ENCODE data around the gene KISS1. TPM values are rescaled to one million over a fixed set of nuclear protein-coding genes. Genes with fewer than 3 reads are reported as not detected.

Gene KISS1
- total RNA-seq, 1 donor from 2014 or later, result 0.60 TPM

- Mint-ChIP-seq H3K4me3 (no peak overlapping the region), H3K27me3 (ENCODE audit: low read depth) (no peaks in the 10 kb centered on the region), H3K4me1 (no peaks in the 10 kb centered on the region), H3K36me3 (peaks cover 17% of the 10 kb centered on the region), H3K9me3 (no peaks in the 10 kb centered on the region), H3K27ac (no peak overlapping the region)
- no peak for TF ChIP-seq CTCF (IDR thresholded peaks at IDR 0.05; ENCODE audit: unreplicated experiment)
- no peak for DNase-seq (ENCODE audit: low spot score in 2 of 2, unreplicated experiment in 2 of 2)
Observed at GRCh38 chr1:204143276-204144041, 52.8 kb downstream of the KISS1 start.

GRCh38 chr1:204142032-204142974 lies 54.0 kb downstream of the KISS1 start:
- no peak for TF ChIP-seq CTCF (IDR thresholded peaks at IDR 0.05; ENCODE audit: unreplicated experiment)
- no peaks in the 10 kb centered on the region for H3K27me3 Mint-ChIP-seq (ENCODE audit: low read depth)
- H3K4me1 Mint-ChIP-seq, result no peaks in the 10 kb centered on the region
- DNase-seq (ENCODE audit: low spot score in 2 of 2, unreplicated experiment in 2 of 2), result no peak
- H3K36me3 Mint-ChIP-seq, result peaks cover 17% of the 10 kb centered on the region
- no peak overlapping the region for H3K4me3 Mint-ChIP-seq
- H3K9me3 Mint-ChIP-seq, result no peaks in the 10 kb centered on the region
- no peak overlapping the region for H3K27ac Mint-ChIP-seq

GRCh38 chr1:204141131-204141530 lies 55.2 kb downstream of the KISS1 start:
- DNase-seq (ENCODE audit: low spot score in 2 of 2, unreplicated experiment in 2 of 2), result no peak
- Mint-ChIP-seq H3K27me3 (ENCODE audit: low read depth) (no peaks in the 10 kb centered on the region), H3K27ac (no peak overlapping the region), H3K4me3 (no peak overlapping the region), H3K9me3 (no peaks in the 10 kb centered on the region), H3K36me3 (peaks cover 17% of the 10 kb centered on the region), H3K4me1 (no peaks in the 10 kb centered on the region)
- TF ChIP-seq CTCF (IDR thresholded peaks at IDR 0.05; ENCODE audit: unreplicated experiment), result no peak

Other genes starting within 250 kb of the KISS1 start
- gene SOX13, start 123.4 kb downstream of the KISS1 start, total RNA-seq, result 58.0 to 61.7 TPM (median 61.7 TPM) in 3 replicates
- gene ETNK2, start 44.4 kb downstream of the KISS1 start, total RNA-seq, result 18.5 to 19.2 TPM (median 18.9 TPM) in 3 replicates
- gene REN, start 30.2 kb downstream of the KISS1 start, total RNA-seq, result 0.29 to 0.41 TPM in 2 of 3 replicates, not detected in the other
- 3.6 to 4.1 TPM (median 3.9 TPM) in 3 replicates for gene GOLT1A, start 17.5 kb upstream of the KISS1 start, total RNA-seq
- gene PLEKHA6, start 163.4 kb upstream of the KISS1 start, total RNA-seq, result 29.7 to 34.0 TPM (median 32.2 TPM) in 3 replicates
- gene PPP1R15B, start 215.3 kb upstream of the KISS1 start, total RNA-seq, result 56.2 to 57.5 TPM (median 57.5 TPM) in 3 replicates

Measured in mesothelial cell of epicardium (in vitro differentiated cells).